GM23338 (cell line): ENCODE results near the gene GRIA4. TPM values are rescaled to one million over a fixed set of nuclear protein-coding genes. Genes with fewer than 3 reads are reported as not detected.

ENCODE experiments used
- ATAC-seq: fragments of 200-7000 bp; cut with Tn5 transposase; 3 replicates; pipeline ENCODE4 v1.9.1; 2020
- DNase-seq: peaks from one replicate; pipeline ENCODE4 v3.0.0-alpha.2; 2015; ENCODE audit warnings: low spot score
- H2AFZ ChIP-seq: fragments of 200-600 bp; sonication (generic); 2 replicates; pipeline ENCODE4 v1.8.0; 2016; ENCODE audit warnings: antibody characterized with exemption, mild to moderate bottlenecking, moderate library complexity
- H3F3A ChIP-seq: fragments of 200-600 bp; sonication (generic); replicated peaks from 2 replicates; pipeline ENCODE4 v1.8.0; 2017; ENCODE audit warnings: antibody characterized with exemption, mixed run types, low read depth
- H3K27ac ChIP-seq: fragments of 200-600 bp; sonication (generic); 2 replicates; pipeline ENCODE4 v1.6.1; 2016; ENCODE audit warnings: low read depth
- H3K27me3 ChIP-seq: fragments of 200-600 bp; sonication (generic); 2 replicates; pipeline ENCODE4 v1.8.0; 2016; ENCODE audit warnings: mild to moderate bottlenecking, mixed run types, moderate library complexity; ENCODE audit not compliant: insufficient read depth
- H3K36me3 ChIP-seq: fragments of 200-600 bp; sonication (generic); 2 replicates; pipeline ENCODE4 v1.8.0; 2016; ENCODE audit warnings: mild to moderate bottlenecking; ENCODE audit not compliant: insufficient read depth
- H3K4me1 ChIP-seq: fragments of 200-600 bp; sonication (generic); 2 replicates; pipeline ENCODE4 v1.8.0; 2016; ENCODE audit warnings: mild to moderate bottlenecking, moderate library complexity; ENCODE audit not compliant: insufficient read depth
- H3K4me2 ChIP-seq: fragments of 200-600 bp; sonication (generic); 2 replicates; pipeline ENCODE4 v1.7.1; 2017; ENCODE audit warnings: mixed run types
- H3K4me3 ChIP-seq: fragments of 200-600 bp; sonication (generic); 2 replicates; pipeline ENCODE4 v1.6.1; 2016; ENCODE audit warnings: mixed run types
- H3K79me2 ChIP-seq: fragments of 200-600 bp; sonication (generic); replicated peaks from 2 replicates; pipeline ENCODE4 v1.8.0; 2017; ENCODE audit warnings: mild to moderate bottlenecking; ENCODE audit not compliant: insufficient read depth
- H3K9me2 ChIP-seq: fragments of 200-600 bp; sonication (generic); 2 replicates; pipeline ENCODE4 v1.8.0; 2017; ENCODE audit not compliant: insufficient read depth
- H4K20me1 ChIP-seq: fragments of 200-600 bp; sonication (generic); replicated peaks from 2 replicates; pipeline ENCODE4 v1.8.0; 2017; ENCODE audit warnings: mild to moderate bottlenecking; ENCODE audit not compliant: insufficient read depth
- H3K27ac Mint-ChIP-seq: 2 replicates; pipeline ENCODE4 v1.8.0; 2020; ENCODE audit warnings: inconsistent platforms, mild to moderate bottlenecking, moderate library complexity, mixed read lengths
- H3K27me3 Mint-ChIP-seq: 3 replicates; pipeline ENCODE4 v1.8.0; 2022; ENCODE audit warnings: low read depth, mild to moderate bottlenecking, moderate library complexity, mixed read lengths, inconsistent platforms; ENCODE audit not compliant: insufficient read depth, poor library complexity
- H3K36me3 Mint-ChIP-seq: 3 replicates; pipeline ENCODE4 v1.8.0; 2021; ENCODE audit warnings: low read depth, mild to moderate bottlenecking, inconsistent platforms, moderate library complexity, mixed read lengths
- H3K4me1 Mint-ChIP-seq: 3 replicates; pipeline ENCODE4 v1.8.0; 2020; ENCODE audit warnings: mild to moderate bottlenecking, inconsistent platforms, mixed read lengths
- H3K4me3 Mint-ChIP-seq: 3 replicates; pipeline ENCODE4 v1.8.0; 2021; ENCODE audit warnings: moderate library complexity, mild to moderate bottlenecking, inconsistent platforms, mixed read lengths
- H3K9me3 Mint-ChIP-seq: 3 replicates; pipeline ENCODE4 v1.8.0; 2020; ENCODE audit warnings: moderate library complexity, mild to moderate bottlenecking, inconsistent platforms, mixed read lengths
- ETS1 ChIP-seq: IDR thresholded peaks from 2 replicates; pipeline ENCODE4 v1.6.1; 2016; ENCODE audit warnings: antibody characterized with exemption
- EZH2phosphoT487 ChIP-seq: fragments of 200-600 bp; sonication (generic); IDR thresholded peaks from one replicate; pipeline ENCODE4 v1.8.1; 2018; ENCODE audit warnings: antibody characterized with exemption; ENCODE audit not compliant: unreplicated experiment
- POLR2AphosphoS5 ChIP-seq: IDR thresholded peaks from 2 replicates; pipeline ENCODE4 v1.6.1; 2016; ENCODE audit warnings: antibody characterized with exemption, low read depth
- polyA plus RNA-seq: library from polyadenylated mRNA; unstranded; fragments of >200 nt; fragmentation: Nextera tagmentation; extraction: Ambion mirVana; gene quantifications from 2 replicates; pipeline ENCODE4 v1.2.1, GENCODE V29; 2016
- total RNA-seq: library from RNA; depleted of rRNA; stranded (reverse); fragments of >200 nt; shearing (Covaris generic); gene quantifications from 2 replicates; pipeline ENCODE4 v1.2.3, GENCODE V29; 2014
- TF ChIP-seq, protein P1 (sequence below): fragments of 250-450 bp; sonication (Bioruptor Pico); IDR thresholded peaks from 2 replicates; pipeline ENCODE4 v1.5.0; 2020; ENCODE audit warnings: mild to moderate bottlenecking, moderate library complexity
- TF ChIP-seq, protein P2 (sequence below): IDR thresholded peaks from one replicate; pipeline ENCODE4 v1.6.1; 2018; ENCODE audit warnings: antibody characterized with exemption; ENCODE audit not compliant: unreplicated experiment

Gene GRIA4
- total and polyA plus RNA-seq, 2 experiments from 2014 or later = 17.8 to 71.1 TPM

- TF ChIP-seq, protein P1, sequence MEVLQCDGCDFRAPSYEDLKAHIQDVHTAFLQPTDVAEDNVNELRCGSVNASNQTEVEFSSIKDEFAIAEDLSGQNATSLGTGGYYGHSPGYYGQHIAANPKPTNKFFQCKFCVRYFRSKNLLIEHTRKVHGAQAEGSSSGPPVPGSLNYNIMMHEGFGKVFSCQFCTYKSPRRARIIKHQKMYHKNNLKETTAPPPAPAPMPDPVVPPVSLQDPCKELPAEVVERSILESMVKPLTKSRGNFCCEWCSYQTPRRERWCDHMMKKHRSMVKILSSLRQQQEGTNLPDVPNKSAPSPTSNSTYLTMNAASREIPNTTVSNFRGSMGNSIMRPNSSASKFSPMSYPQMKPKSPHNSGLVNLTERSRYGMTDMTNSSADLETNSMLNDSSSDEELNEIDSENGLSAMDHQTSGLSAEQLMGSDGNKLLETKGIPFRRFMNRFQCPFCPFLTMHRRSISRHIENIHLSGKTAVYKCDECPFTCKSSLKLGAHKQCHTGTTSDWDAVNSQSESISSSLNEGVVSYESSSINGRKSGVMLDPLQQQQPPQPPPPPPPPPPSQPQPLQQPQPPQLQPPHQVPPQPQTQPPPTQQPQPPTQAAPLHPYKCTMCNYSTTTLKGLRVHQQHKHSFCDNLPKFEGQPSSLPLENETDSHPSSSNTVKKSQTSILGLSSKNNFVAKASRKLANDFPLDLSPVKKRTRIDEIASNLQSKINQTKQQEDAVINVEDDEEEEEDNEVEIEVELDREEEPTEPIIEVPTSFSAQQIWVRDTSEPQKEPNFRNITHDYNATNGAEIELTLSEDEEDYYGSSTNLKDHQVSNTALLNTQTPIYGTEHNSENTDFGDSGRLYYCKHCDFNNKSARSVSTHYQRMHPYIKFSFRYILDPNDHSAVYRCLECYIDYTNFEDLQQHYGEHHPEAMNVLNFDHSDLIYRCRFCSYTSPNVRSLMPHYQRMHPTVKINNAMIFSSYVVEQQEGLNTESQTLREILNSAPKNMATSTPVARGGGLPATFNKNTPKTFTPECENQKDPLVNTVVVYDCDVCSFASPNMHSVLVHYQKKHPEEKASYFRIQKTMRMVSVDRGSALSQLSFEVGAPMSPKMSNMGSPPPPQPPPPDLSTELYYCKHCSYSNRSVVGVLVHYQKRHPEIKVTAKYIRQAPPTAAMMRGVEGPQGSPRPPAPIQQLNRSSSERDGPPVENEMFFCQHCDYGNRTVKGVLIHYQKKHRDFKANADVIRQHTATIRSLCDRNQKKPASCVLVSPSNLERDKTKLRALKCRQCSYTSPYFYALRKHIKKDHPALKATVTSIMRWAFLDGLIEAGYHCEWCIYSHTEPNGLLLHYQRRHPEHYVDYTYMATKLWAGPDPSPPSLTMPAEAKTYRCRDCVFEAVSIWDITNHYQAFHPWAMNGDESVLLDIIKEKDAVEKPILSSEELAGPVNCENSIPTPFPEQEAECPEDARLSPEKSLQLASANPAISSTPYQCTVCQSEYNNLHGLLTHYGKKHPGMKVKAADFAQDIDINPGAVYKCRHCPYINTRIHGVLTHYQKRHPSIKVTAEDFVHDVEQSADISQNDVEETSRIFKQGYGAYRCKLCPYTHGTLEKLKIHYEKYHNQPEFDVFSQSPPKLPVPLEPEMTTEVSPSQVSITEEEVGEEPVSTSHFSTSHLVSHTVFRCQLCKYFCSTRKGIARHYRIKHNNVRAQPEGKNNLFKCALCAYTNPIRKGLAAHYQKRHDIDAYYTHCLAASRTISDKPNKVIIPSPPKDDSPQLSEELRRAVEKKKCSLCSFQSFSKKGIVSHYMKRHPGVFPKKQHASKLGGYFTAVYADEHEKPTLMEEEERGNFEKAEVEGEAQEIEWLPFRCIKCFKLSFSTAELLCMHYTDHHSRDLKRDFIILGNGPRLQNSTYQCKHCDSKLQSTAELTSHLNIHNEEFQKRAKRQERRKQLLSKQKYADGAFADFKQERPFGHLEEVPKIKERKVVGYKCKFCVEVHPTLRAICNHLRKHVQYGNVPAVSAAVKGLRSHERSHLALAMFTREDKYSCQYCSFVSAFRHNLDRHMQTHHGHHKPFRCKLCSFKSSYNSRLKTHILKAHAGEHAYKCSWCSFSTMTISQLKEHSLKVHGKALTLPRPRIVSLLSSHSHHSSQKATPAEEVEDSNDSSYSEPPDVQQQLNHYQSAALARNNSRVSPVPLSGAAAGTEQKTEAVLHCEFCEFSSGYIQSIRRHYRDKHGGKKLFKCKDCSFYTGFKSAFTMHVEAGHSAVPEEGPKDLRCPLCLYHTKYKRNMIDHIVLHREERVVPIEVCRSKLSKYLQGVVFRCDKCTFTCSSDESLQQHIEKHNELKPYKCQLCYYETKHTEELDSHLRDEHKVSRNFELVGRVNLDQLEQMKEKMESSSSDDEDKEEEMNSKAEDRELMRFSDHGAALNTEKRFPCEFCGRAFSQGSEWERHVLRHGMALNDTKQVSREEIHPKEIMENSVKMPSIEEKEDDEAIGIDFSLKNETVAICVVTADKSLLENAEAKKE (CRISPR knock-in tag) = no peak
- no peak for TF ChIP-seq ETS1
- no peak for TF ChIP-seq POLR2AphosphoS5
These were observed 36.8 kb upstream of the GRIA4 start (continued) for GRCh38 chr11:105573091-105573490.

DNA sequence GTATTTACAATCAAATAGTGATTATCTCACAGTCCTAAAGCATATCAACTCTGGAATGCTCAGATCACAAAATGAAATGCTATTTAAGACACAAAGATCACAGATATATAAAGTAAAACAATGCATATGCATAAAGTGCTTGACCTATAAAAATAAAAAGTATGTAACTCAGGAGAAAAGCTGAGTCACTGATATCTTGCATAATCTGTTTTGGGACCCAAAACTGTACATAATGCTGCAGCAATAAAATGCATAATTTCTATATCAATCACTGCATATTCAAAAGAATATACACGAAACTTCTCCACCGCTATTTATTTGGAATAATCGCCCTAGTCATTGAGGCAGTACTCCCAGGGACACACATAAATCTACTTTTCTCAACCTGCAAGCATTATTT is 34.9 kb upstream of the GRIA4 start:
- Mint-ChIP-seq H3K27ac (no peak overlapping the region), H3K36me3 (no peaks in the 10 kb centered on the region), H3K9me3 (no peaks in the 10 kb centered on the region), H3K27me3 (no peaks in the 10 kb centered on the region), H3K4me1 (no peaks in the 10 kb centered on the region), H3K4me3 (no peak overlapping the region)
- H3K36me3 ChIP-seq = no peaks in the 10 kb centered on the region
- H4K20me1 ChIP-seq = no peaks in the 10 kb centered on the region
- no peak for DNase-seq
- H3K27ac ChIP-seq = no peak overlapping the region
- H3F3A ChIP-seq = no peaks in the 10 kb centered on the region
- H2AFZ ChIP-seq = no peak overlapping the region
- no peaks in the 10 kb centered on the region for H3K27me3 ChIP-seq
- no peak for ATAC-seq
- H3K4me3 ChIP-seq = no peak overlapping the region
- no peaks in the 10 kb centered on the region for H3K79me2 ChIP-seq
- H3K9me2 ChIP-seq = no peaks in the 10 kb centered on the region
- H3K4me2 ChIP-seq = no peak overlapping the region
- no peaks in the 10 kb centered on the region for H3K4me1 ChIP-seq
- no peak for TF ChIP-seq POLR2AphosphoS5
- TF ChIP-seq, protein P2, sequence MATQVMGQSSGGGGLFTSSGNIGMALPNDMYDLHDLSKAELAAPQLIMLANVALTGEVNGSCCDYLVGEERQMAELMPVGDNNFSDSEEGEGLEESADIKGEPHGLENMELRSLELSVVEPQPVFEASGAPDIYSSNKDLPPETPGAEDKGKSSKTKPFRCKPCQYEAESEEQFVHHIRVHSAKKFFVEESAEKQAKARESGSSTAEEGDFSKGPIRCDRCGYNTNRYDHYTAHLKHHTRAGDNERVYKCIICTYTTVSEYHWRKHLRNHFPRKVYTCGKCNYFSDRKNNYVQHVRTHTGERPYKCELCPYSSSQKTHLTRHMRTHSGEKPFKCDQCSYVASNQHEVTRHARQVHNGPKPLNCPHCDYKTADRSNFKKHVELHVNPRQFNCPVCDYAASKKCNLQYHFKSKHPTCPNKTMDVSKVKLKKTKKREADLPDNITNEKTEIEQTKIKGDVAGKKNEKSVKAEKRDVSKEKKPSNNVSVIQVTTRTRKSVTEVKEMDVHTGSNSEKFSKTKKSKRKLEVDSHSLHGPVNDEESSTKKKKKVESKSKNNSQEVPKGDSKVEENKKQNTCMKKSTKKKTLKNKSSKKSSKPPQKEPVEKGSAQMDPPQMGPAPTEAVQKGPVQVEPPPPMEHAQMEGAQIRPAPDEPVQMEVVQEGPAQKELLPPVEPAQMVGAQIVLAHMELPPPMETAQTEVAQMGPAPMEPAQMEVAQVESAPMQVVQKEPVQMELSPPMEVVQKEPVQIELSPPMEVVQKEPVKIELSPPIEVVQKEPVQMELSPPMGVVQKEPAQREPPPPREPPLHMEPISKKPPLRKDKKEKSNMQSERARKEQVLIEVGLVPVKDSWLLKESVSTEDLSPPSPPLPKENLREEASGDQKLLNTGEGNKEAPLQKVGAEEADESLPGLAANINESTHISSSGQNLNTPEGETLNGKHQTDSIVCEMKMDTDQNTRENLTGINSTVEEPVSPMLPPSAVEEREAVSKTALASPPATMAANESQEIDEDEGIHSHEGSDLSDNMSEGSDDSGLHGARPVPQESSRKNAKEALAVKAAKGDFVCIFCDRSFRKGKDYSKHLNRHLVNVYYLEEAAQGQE = no peak
- no peak for TF ChIP-seq EZH2phosphoT487
